HepG2 (cell line): ENCODE results near the gene YIPF3. TPM values are rescaled to one million over a fixed set of nuclear protein-coding genes. Genes with fewer than 3 reads are reported as not detected.

ENCODE experiments used
- ATF6 ChIP-seq: sonication (generic); formaldehyde crosslinking; conservative IDR thresholded peaks from 2 replicates; pipeline ENCODE4 v1.4.0; 2020; ENCODE audit warnings: missing genetic modification reagents
- BRD4 ChIP-seq: sonication (generic); formaldehyde crosslinking; IDR thresholded peaks from 2 replicates; pipeline ENCODE4 v1.4.0; 2020; ENCODE audit warnings: missing genetic modification reagents
- CCAR2 ChIP-seq: fragments of 200-400 bp; formaldehyde crosslinking; optimal IDR thresholded peaks from 2 replicates; pipeline ENCODE3; 2018; ENCODE audit warnings: low read depth, mild to moderate bottlenecking, low read length, moderate library complexity
- DRAP1 ChIP-seq: IDR thresholded peaks from 2 replicates; pipeline ENCODE4 v1.6.1; 2016; ENCODE audit warnings: missing genetic modification reagents, missing compliant biosample characterization
- ERF ChIP-seq: IDR thresholded peaks from 2 replicates; pipeline ENCODE4 v1.6.1; 2018; ENCODE audit warnings: missing biosample characterization, missing genetic modification reagents
- MTA3 ChIP-seq: sonication (generic); formaldehyde crosslinking; IDR thresholded peaks from 2 replicates; pipeline ENCODE4 v1.4.0; 2020; ENCODE audit warnings: missing genetic modification reagents
- MYC ChIP-seq: sonication (generic); formaldehyde crosslinking; IDR thresholded peaks from 2 replicates; pipeline ENCODE4 v1.9.0; 2021; ENCODE audit warnings: missing genetic modification reagents, borderline replicate concordance
- NFIC ChIP-seq: IDR thresholded peaks from 2 replicates; pipeline ENCODE4 v1.6.1; 2012; ENCODE audit warnings: mild to moderate bottlenecking, low read length, inconsistent platforms
- PAF1 ChIP-seq: IDR thresholded peaks from 2 replicates; pipeline ENCODE4 v1.6.1; 2016; ENCODE audit warnings: missing genetic modification reagents, missing compliant biosample characterization
- PRMT3 ChIP-seq: sonication (generic); formaldehyde crosslinking; IDR thresholded peaks from 2 replicates; pipeline ENCODE4 v1.8.1; 2022; ENCODE audit warnings: low read depth, mild to moderate bottlenecking, moderate library complexity, missing genetic modification reagents, borderline replicate concordance
- SAFB2 ChIP-seq: sonication (generic); formaldehyde crosslinking; IDR thresholded peaks from 2 replicates; pipeline ENCODE4 v1.5.1; 2020; ENCODE audit warnings: missing genetic modification reagents, low read depth, mild to moderate bottlenecking, borderline replicate concordance
- SIN3A ChIP-seq: IDR thresholded peaks from 2 replicates; pipeline ENCODE4 v1.6.1; 2011; ENCODE audit warnings: low read depth, mild to moderate bottlenecking, control low read depth, low read length, borderline replicate concordance
- TARDBP ChIP-seq: sonication (generic); formaldehyde crosslinking; IDR thresholded peaks from 2 replicates; pipeline ENCODE4 v1.8.0; 2022; ENCODE audit warnings: mild to moderate bottlenecking, missing genetic modification reagents
- TBX2 ChIP-seq: sonication (generic); formaldehyde crosslinking; IDR thresholded peaks from 2 replicates; pipeline ENCODE4 v1.5.0; 2020; ENCODE audit warnings: missing genetic modification reagents, mild to moderate bottlenecking, borderline replicate concordance
- TRIM24 ChIP-seq: sonication (generic); formaldehyde crosslinking; IDR thresholded peaks from 2 replicates; pipeline ENCODE4 v1.8.0; 2022; ENCODE audit warnings: mild to moderate bottlenecking, missing genetic modification reagents
- TSC22D2 ChIP-seq: sonication (generic); formaldehyde crosslinking; IDR thresholded peaks from 2 replicates; pipeline ENCODE4 v1.5.1; 2020; ENCODE audit warnings: missing genetic modification reagents, mild to moderate bottlenecking, borderline replicate concordance
- U2AF2 ChIP-seq: fragments of 200-400 bp; formaldehyde crosslinking; IDR thresholded peaks from 2 replicates; pipeline ENCODE4 v1.6.1; 2017; ENCODE audit warnings: low read depth, mild to moderate bottlenecking, low read length
- ZNF121 ChIP-seq: sonication (generic); formaldehyde crosslinking; IDR thresholded peaks from 2 replicates; pipeline ENCODE4 v1.5.0; 2020; ENCODE audit warnings: mild to moderate bottlenecking, missing genetic modification reagents
- ZNF292 ChIP-seq: sonication (generic); formaldehyde crosslinking; IDR thresholded peaks from 2 replicates; pipeline ENCODE4 v1.8.1; 2022; ENCODE audit warnings: mild to moderate bottlenecking, low read depth, missing genetic modification reagents, borderline replicate concordance
- ZNF382 ChIP-seq: sonication (generic); formaldehyde crosslinking; IDR thresholded peaks from 2 replicates; pipeline ENCODE4 v1.5.0; 2020; ENCODE audit warnings: missing genetic modification reagents, mild to moderate bottlenecking, borderline replicate concordance
- ZNF552 ChIP-seq: sonication (generic); formaldehyde crosslinking; IDR thresholded peaks from 2 replicates; pipeline ENCODE4 v1.9.0; 2022; ENCODE audit warnings: missing genetic modification reagents, mild to moderate bottlenecking, borderline replicate concordance
- ZNF570 ChIP-seq: sonication (generic); formaldehyde crosslinking; IDR thresholded peaks from 2 replicates; pipeline ENCODE4 v1.4.0; 2020; ENCODE audit warnings: mild to moderate bottlenecking, missing genetic modification reagents, borderline replicate concordance
- ZNF777 ChIP-seq: sonication (generic); formaldehyde crosslinking; IDR thresholded peaks from 2 replicates; pipeline ENCODE4 v1.4.0; 2020; ENCODE audit warnings: missing genetic modification reagents
- ZSCAN20 ChIP-seq: sonication (generic); formaldehyde crosslinking; IDR thresholded peaks from 2 replicates; pipeline ENCODE4 v1.4.0; 2020; ENCODE audit warnings: missing genetic modification reagents, mild to moderate bottlenecking, borderline replicate concordance
- polyA plus RNA-seq, 8 experiments: library from polyadenylated mRNA; depleted of rRNA in 3 of 8; stranded (reverse) in 7 of 8; unstranded in 1 of 8; fragments of >200 nt; fragmentation: Illumina TruSeq in 4 of 8; extraction: Trizol in 4 of 8; gene quantifications; 2 replicates each; pipeline versions ENCODE4 v1.2.1 to v1.2.3, GENCODE V29; 2011 to 2016; ENCODE audit warnings: low read depth in 4 of 8, missing spikeins in 1 of 8, mixed read lengths in 1 of 8; ENCODE audit not compliant: insufficient read depth in 1 of 8
- total RNA-seq, 5 experiments: library from RNA; depleted of rRNA; stranded (reverse); fragments of >200 nt; fragmentation: Illumina TruSeq; extraction: Trizol; gene quantifications; 2 replicates each; pipeline ENCODE4 v1.2.3, GENCODE V29; 2016; ENCODE audit warnings: low read depth in 1 of 5
- TF ChIP-seq, protein P1 (sequence below): sonication (generic); formaldehyde crosslinking; IDR thresholded peaks from 2 replicates; pipeline ENCODE4 v1.4.0; 2020; ENCODE audit warnings: mild to moderate bottlenecking, missing genetic modification reagents, borderline replicate concordance
- TF ChIP-seq, protein P2 (sequence below): sonication (generic); formaldehyde crosslinking; IDR thresholded peaks from 2 replicates; pipeline ENCODE4 v1.5.0; 2020; ENCODE audit warnings: missing genetic modification reagents

The YIPF3 gene
- total and polyA plus RNA-seq, 2 of the 13 experiments (the other 11 are each of a cell fraction or from before 2014, with no cell fraction given): 107 to 206 TPM

GRCh38 chr6:43477235-43478007 is 39.3 kb downstream of the YIPF3 start, which contains the start of gene TJAP1 (continued):
- TF ChIP-seq, protein P1, sequence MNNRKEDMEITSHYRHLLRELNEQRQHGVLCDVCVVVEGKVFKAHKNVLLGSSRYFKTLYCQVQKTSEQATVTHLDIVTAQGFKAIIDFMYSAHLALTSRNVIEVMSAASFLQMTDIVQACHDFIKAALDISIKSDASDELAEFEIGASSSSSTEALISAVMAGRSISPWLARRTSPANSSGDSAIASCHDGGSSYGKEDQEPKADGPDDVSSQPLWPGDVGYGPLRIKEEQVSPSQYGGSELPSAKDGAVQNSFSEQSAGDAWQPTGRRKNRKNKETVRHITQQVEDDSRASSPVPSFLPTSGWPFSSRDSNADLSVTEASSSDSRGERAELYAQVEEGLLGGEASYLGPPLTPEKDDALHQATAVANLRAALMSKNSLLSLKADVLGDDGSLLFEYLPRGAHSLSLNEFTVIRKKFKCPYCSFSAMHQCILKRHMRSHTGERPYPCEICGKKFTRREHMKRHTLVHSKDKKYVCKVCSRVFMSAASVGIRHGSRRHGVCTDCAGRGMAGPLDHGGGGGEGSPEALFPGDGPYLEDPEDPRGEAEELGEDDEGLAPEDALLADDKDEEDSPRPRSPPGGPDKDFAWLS (CRISPR knock-in tag): no peak
- TF ChIP-seq SIN3A: peak; percentile 79; the same call in 1 of the 2 replicates
- TF ChIP-seq DRAP1 (CRISPR knock-in tag): peak; percentile 94
- no peak for TF ChIP-seq ZNF777 (CRISPR knock-in tag)
- TF ChIP-seq TBX2 (CRISPR knock-in tag): peak; percentile 40; the same call in 1 of the 2 replicates
- 0 out of 2 replicates have a peak, but pooled peaks have one; percentile 11 for TF ChIP-seq ZNF292 (CRISPR knock-in tag)
- TF ChIP-seq TSC22D2: no peak
- no peak for TF ChIP-seq TRIM24 (CRISPR knock-in tag)
- TF ChIP-seq U2AF2: no peak
- TF ChIP-seq NFIC: no peak
- no peak for TF ChIP-seq ZNF570 (CRISPR knock-in tag)
- TF ChIP-seq TARDBP: peak; percentile 80; the same call in 1 of the 2 replicates
- TF ChIP-seq ERF: no peak; the same call in 1 of the 2 replicates
- no peak for TF ChIP-seq MTA3 (CRISPR knock-in tag)
- no peak for TF ChIP-seq CCAR2
- no peak for TF ChIP-seq ZNF382 (CRISPR knock-in tag)
- no peak for TF ChIP-seq ZNF552
- TF ChIP-seq ZSCAN20 (CRISPR knock-in tag): no peak
- no peak for TF ChIP-seq ATF6 (CRISPR knock-in tag)
- no peak for TF ChIP-seq PAF1 (CRISPR knock-in tag)
- TF ChIP-seq BRD4 (CRISPR knock-in tag): peak; percentile 69
- TF ChIP-seq, protein P2, sequence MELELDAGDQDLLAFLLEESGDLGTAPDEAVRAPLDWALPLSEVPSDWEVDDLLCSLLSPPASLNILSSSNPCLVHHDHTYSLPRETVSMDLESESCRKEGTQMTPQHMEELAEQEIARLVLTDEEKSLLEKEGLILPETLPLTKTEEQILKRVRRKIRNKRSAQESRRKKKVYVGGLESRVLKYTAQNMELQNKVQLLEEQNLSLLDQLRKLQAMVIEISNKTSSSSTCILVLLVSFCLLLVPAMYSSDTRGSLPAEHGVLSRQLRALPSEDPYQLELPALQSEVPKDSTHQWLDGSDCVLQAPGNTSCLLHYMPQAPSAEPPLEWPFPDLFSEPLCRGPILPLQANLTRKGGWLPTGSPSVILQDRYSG: no peak
- TF ChIP-seq MYC (CRISPR knock-in tag): peak; percentile 72; the same call in 1 of the 2 replicates
- TF ChIP-seq PRMT3: no peak
- no peak for TF ChIP-seq ZNF121
- no peak for TF ChIP-seq SAFB2 (CRISPR knock-in tag)
